Kidney epithelial cell (primary cell): ENCODE measurements around the gene LHPP. TPM values are rescaled to one million over a fixed set of nuclear protein-coding genes. Genes with fewer than 3 reads are reported as not detected.

Experiments
- DNase-seq: peaks from one replicate; pipeline ENCODE4 v3.0.0-alpha.2; 2010; ENCODE audit warnings: low read depth
- H3K27me3 ChIP-seq: 2 replicates; pipeline ENCODE4 v1.6.0; 2011; ENCODE audit warnings: low read length; ENCODE audit not compliant: control insufficient read depth, insufficient read depth
- H3K36me3 ChIP-seq: 2 replicates; pipeline ENCODE4 v1.5.1; 2011; ENCODE audit warnings: low read length; ENCODE audit not compliant: control insufficient read depth, insufficient read depth
- H3K4me3 ChIP-seq: 2 replicates; pipeline ENCODE4 v1.5.1; 2011; ENCODE audit warnings: low read depth, mild to moderate bottlenecking, control low read depth, low read length
- total RNA-seq: library from RNA; depleted of rRNA; stranded (reverse); fragments of >200 nt; gene quantifications from 2 replicates; pipeline ENCODE4 v1.2.3, GENCODE V29; 2015
- TF ChIP-seq, protein P1 (sequence below): IDR thresholded peaks from 2 replicates; pipeline ENCODE4 v1.5.1; 2011; ENCODE audit warnings: mild to moderate bottlenecking, moderate library complexity, low read length, control low read depth, inconsistent platforms; ENCODE audit not compliant: insufficient read depth, poor library complexity, severe bottlenecking

LHPP gene
- total RNA-seq, 1 donor from 2014 or later = 6.3 TPM

DNA sequence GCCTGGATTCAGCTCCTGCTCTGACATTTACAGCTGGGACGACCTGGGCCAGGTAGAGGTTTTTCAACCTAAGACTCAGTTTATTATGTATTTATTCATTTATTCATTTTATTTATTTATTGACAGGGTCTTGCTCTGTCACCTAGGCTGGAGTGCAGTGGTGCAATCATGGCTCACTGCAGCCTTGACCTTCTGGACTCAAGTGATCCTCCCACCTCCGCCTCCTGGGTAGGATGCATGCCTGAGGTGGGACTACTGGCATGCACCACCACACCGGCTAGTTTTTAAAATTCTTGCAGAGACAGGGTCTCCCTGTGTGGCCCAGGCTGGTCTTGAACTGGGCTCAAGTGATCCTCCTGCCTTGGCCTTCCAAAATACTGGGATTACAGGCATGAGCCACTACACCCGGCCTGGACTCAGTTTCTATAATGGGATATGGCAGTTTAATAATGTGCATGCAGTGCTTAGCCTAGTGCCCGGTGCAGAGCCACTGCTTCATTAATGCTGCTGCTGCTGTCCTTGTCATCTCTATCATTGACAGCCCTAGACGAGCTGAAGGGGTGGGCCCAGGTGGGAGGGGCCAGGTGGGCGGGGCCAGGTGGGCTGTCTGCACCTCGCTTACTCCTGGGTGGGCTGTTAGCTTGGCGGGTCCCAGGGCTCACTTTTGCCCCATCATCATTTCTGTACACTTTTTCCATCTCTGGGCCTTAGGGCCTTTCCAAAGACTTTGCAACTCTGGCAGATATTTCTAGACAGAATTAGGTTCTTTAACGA, 92.6 kb downstream of the LHPP start:
- H3K36me3 ChIP-seq = no peaks in the 10 kb centered on the region
- H3K4me3 ChIP-seq = no peak overlapping the region
- no peaks in the 10 kb centered on the region for H3K27me3 ChIP-seq
- no peak for DNase-seq
- TF ChIP-seq, protein P1, sequence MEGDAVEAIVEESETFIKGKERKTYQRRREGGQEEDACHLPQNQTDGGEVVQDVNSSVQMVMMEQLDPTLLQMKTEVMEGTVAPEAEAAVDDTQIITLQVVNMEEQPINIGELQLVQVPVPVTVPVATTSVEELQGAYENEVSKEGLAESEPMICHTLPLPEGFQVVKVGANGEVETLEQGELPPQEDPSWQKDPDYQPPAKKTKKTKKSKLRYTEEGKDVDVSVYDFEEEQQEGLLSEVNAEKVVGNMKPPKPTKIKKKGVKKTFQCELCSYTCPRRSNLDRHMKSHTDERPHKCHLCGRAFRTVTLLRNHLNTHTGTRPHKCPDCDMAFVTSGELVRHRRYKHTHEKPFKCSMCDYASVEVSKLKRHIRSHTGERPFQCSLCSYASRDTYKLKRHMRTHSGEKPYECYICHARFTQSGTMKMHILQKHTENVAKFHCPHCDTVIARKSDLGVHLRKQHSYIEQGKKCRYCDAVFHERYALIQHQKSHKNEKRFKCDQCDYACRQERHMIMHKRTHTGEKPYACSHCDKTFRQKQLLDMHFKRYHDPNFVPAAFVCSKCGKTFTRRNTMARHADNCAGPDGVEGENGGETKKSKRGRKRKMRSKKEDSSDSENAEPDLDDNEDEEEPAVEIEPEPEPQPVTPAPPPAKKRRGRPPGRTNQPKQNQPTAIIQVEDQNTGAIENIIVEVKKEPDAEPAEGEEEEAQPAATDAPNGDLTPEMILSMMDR = no peak

- DNase-seq = no peak
- no peaks in the 10 kb centered on the region for H3K36me3 ChIP-seq
- no peak overlapping the region for H3K4me3 ChIP-seq
- H3K27me3 ChIP-seq = peaks cover 10% of the 10 kb centered on the region
- TF ChIP-seq, protein P1 = no peak
These were observed 95.5 kb downstream of the LHPP start for GRCh38 chr10:124557167-124557566.

DNA sequence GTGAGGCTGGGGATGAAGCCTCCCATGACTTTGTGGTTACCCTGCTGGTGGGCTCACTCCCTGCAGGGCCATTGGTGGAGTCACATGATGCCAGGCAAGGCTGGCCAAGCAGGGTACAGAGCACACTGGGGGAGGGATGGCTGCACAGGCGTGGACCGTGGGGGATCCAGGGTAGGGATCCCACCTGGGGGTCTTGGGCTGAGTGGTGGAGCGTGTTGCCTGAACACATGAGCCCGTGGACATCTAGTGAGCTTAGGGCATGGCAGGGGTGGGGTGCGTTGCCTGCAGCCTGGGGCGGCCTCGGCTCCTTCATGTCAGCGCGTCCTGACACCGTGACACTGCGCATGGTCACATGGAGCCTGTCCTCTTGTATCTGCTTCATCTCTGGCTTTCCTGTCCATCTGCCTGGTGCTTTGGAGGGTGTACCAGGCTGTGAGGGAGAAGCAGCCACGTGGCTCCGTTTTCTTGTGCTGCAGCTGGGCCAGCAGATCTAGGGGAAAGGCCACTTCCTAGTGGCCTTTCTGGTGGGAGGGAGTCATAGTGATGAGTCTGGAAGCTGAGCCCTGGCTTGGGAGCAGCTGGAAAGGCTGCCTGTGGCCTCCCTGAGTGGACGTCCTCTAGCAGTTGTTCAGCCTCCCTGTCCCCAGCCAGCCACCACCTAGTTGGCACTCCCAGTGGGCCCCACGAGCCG, 96.2 kb downstream of the LHPP start:
- Histone ChIP-seq H3K36me3 (no peaks in the 10 kb centered on the region), H3K4me3 (no peak overlapping the region), H3K27me3 (peaks cover 10% of the 10 kb centered on the region)
- TF ChIP-seq, protein P1 = no peak
- no peak for DNase-seq

DNA sequence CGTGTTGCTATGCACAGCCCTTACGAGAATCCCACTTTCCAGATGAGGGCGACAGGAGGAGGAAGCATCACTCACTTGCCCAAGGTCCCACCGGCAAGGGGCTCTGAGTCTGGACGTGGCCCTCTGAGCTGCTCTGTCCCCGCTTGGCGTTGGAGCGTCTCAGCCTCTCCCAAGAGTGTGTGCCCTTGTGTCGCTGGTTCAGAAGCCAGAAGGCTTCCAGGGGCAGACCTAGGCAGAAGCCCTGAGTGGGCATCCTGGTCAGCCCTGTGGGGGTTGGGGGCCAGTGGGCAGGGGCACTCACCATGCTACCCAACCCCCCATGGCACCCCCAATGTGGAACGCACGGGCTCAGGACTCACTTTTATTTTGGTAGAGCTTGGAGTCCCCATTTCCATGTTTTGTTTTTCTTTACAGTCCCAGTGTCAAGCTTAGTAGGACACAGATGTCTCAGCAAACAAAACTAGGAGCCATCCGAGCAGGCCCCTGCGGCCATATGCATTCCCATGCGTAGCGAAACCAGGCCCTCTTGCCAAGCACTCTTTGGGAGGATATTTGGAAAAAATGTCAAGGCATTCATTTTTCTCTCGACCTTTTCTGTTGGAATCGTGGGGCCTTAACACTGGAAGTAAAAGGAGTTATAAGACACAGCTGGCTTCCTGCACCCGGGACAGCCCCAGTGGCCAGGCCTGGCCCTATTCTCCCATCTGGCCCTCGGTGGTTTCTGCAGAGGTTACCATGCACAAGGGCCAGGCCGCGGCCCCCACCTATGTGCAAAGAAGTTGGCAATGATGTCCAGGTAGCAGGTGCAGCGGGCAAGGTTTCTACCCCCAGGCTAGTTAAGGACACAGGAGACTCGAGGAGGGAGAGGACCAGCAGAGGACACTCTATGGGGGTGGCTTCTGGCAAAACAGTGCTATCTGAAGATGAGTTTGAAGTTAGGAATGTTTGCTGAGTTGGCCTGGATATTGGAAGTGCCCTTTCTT, 97.0 kb downstream of the LHPP start:
- Histone ChIP-seq H3K36me3 (no peaks in the 10 kb centered on the region), H3K27me3 (peaks cover 10% of the 10 kb centered on the region), H3K4me3 (no peak overlapping the region)
- TF ChIP-seq, protein P1 = no peak
- no peak for DNase-seq

DNA sequence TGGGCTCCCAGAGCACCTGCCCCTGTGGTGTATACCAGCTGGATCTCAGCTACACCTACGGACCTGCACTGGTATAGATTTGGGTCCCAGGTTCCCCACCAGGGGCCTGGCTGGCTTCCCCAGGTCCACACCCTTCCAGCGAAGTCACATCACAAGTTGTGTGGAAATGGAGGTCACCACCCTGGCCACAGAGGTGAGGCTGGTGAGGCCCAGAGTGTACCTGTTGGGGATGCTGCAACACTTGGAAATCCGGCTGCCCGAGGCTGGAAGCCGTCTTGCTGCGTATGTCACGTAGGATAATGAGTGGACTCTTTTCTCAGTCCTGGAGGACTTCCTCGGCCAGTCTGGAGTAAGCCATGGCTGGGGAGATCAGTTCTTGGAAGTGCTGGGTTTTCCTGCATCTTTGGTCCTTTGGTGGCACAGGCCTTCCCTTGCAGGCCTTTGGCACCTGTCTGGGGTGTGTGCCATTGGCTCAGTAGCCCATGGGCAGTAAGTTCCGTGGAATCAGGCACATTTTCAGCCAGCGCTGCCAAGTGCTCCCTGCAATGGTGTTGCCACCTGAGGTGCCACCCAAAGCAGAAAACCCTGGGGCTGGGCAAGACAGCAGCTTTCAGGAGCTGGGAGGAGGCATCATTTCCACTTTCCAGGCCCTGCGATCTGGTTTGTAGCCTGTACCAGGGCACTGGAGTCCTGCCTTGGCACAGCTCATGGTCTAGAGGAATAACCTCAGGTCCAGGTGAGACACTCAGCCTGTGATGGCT, 97.9 kb downstream of the LHPP start:
- Histone ChIP-seq H3K4me3 (no peak overlapping the region), H3K36me3 (no peaks in the 10 kb centered on the region), H3K27me3 (peaks cover 12% of the 10 kb centered on the region)
- no peak for DNase-seq
- TF ChIP-seq, protein P1 = no peak
